Left kidney (tissue), 2 donors: Measurements from ENCODE around the gene GRM8. TPM values are rescaled to one million over a fixed set of nuclear protein-coding genes. Genes with fewer than 3 reads are reported as not detected.
A peak's percentile ranks its signal among the peaks of the same experiment; 100 is the strongest.
"Not testable (repeated sequence)": the region's sequence is repeated elsewhere in the genome, so short reads cannot be mapped to it uniquely, and the experiment has no call there.

ENCODE experiments used
- DNase-seq: peaks from one replicate; pipeline ENCODE4 v3.0.0-alpha.2; 2013
- polyA plus RNA-seq: library from polyadenylated mRNA; unstranded; fragments of 120-200 nt; gene quantifications from one replicate; pipeline ENCODE4 v1.2.1, GENCODE V29; 2013; ENCODE audit not compliant: insufficient read length

GRM8 gene
- polyA plus RNA-seq, 1 donor, result 10.4 TPM

DNA sequence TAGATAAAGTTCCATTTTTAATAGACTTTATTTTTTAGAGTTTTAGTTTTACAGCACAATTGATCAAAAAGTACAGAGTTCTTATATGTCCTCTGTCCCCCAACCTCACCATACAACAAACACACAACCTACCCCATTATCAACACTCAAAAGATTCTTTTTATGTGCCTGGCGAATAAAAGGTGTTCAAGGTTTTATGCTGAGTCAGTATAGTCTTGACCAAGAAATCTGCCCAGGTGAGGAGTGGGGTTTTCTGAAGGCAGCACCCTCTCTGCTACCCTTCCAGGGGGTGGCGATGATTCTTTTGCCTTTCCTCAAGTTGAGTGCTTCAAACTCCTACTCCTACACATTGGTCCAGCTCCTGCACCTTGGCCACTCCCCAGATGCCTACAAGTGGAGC is 222.9 kb downstream of the GRM8 start:
- no peak for DNase-seq

DNA sequence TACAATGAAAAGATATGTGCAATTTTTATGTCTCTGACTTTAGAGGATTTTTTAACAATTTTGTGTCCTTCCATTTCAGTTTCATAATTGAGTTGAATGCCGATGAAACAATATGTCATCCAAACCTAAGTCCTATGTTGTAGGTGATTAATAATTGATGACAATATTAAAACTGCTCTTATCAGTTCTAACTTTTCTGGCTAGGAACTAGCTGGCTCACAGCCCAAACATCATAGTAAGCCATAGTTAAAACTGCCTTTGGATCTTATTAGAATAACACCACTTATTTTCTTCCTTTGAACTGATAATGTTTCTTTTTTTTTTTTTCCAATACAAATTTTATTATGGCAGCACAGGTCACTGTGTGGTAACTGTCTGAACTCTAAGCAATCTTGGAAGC is 230.9 kb downstream of the GRM8 start:
- no peak for DNase-seq

DNA sequence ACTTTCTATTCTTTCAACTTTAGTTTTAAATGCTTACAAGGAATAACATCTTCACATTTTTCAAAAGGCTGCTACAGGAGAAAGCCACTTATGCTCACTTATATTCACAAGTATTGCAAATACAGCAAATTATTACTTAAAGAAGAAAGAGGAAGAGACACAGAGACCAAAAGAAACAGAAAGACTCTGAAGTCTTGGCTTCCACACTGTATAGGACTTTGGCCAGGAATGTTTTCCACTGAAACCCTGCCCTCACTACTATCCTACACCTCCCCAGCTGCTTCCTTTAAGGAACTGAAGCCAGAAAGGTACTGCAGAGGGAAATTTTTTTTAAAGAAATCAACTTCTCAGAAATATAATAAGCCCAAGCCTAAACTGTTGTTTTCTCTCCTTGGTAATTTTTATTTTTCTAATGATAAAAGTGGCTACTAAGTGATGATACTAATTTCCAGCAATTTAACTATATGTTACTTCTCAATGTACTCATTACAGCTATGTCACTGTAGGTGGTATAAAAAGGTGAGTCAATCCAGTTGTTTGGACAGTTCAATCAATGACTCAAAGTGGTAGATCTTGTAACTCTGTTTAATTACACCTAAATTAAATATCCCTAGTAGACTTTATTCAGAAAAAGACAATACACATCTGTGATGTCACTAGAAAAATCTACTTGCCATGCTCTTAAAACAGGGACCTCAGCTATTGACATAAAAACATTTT is 231.6 kb downstream of the GRM8 start:
- DNase-seq, result no peak

DNA sequence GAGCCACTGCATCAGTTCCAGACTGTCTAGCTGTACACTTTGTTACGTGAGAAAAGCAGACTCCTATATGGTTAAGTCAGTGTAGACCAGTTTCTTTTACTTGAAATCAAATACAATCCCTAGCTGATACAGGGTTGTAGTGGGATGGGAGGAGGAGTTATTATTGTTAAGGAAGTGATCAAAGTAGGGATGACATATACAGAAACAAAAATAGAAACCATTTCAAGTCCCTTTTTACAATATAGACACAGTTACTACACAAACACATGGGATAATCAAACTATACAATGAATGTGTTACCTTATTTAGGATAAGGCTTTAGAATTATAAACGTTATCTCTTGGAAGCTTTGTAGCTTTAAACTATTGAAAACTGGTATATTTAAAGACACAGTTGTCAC is 233.9 kb downstream of the GRM8 start:
- DNase-seq, result no peak

DNA sequence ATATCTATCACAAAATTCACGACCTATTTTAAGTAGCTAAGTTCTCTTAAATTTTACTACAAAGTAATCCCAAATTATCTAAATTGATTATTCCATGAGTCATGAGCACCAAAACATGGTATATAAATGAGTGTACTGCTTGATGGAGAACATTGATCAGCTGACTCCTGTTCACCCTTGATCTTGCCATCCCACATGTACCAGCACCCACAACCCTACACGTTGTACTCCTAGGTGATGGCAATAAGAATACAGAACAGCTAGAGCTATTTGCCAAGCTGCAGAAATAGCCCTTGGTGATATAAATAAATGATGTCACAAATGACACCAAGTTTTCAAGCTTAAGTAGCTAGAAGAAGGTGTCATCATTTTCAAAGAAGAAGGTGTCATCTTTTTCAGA is 235.5 kb downstream of the GRM8 start:
- no peak for DNase-seq

DNA sequence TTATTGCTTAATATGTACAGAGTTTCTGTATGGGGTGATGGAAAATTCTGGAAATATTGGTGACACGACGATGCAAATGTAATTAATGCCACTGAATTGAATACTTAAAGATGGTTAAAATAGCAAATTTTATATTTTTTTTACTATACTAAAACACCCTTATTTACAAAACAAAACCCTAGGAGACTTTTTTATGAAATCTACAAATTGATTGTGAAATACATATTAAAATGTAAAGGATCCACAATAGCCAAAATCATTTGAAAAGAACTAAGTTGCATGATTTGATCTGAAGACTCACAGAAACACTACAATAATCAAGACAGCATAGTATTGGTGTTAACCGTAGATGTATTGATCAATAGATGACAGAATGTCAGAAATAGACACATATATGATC is 252.0 kb downstream of the GRM8 start:
- no peak for DNase-seq

DNA sequence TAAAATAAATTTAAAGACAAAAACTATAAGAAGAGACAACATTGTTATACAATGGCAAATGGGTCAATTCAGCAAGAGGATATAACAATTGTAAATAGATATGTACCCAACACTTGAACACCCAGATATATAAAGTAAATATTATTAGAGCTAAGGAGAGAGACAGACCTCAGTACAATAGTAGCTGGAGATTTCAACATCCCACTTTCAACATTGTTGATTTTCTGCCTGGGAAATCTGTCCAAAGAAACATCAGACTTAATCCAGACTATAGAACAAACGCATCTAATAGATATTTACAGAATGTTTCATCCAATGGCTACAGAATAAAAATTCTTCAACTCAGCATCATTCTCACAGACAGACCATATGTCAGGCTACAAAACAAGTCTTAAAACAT is 256.1 kb downstream of the GRM8 start:
- no peak for DNase-seq

DNA sequence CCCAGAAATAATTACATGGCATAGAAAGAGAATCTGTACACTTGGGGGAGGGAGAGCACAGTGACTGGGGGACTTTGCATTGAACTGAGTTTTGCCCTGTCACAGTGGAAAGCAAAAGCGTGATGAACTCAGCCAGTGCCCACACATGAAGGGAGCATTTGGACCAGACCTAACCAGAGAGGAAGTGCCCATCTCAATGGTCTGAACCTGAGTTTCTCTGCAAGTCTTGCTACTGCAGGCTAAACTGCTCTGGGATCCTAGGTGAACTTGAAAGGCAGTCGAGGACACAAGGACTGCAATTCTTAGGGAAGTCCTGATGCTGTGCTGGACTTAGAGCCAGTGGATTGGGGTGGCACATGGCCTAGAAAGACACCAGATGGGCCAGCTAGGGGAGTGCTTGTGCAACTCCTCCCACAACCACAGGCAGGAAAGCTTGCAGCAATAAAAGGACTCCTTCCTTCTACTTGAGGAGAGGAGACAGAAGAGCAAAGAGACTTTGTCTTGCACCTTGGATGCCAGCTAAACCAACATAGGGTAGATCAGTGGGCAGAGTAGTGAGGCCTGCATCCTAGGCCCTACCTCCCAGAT is 259.0 kb downstream of the GRM8 start:
- no peak for DNase-seq

DNA sequence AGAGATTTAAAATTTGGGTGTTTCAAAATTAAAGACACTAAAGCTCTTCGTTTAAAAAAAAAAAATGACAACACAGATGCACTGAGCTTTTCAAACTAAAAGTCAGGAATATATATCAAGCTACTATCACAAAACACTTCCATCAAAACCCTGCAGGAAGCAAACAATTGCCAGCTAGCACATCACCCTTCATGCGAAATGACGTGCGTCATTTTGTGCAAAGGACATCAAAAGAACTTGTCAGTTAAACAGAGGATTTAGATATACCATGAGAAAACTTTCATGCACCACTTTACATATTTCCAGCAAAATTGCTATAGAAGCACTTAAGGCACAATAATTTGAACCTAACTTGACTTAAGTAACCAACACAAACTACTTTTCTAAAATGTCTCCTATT is 264.7 kb downstream of the GRM8 start:
- no peak for DNase-seq

DNA sequence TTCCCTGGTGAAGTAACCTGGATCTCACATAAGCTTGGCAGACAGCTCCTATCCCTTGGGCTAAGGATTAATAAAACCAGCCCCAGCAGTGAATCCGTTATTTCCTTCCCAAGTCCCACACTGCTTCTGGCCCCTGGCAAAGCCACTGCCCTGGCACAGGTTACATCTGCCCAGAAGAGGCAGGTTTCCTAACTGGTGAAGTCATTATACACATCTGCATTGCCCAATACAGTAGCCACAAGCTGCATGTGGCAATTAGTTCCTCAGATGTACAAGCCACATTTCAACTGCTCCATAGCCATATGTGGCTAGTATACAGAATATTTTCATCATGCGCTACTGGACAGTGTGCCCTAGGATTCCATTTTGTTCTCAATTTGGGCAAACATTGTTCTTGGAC is 273.0 kb downstream of the GRM8 start:
- DNase-seq, result no peak

DNA sequence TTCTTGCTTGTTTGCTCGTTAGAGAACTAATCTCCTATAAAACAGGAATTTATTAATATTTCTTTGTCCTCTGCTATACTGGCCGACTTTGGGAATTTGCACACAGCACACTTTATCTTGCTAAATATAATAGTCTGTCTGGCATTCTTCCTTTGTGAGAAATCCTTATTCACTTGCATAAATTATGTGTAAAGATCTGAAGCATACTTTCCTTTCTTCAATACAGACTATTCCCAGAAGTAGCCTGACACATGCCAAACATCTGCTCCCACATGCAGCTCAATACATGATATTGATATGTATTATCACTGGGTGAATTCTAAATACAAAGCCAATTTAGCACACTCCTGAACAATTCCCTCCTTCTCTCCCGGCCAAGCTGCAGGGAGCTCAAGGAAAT is 273.9 kb downstream of the GRM8 start:
- no peak for DNase-seq

DNA sequence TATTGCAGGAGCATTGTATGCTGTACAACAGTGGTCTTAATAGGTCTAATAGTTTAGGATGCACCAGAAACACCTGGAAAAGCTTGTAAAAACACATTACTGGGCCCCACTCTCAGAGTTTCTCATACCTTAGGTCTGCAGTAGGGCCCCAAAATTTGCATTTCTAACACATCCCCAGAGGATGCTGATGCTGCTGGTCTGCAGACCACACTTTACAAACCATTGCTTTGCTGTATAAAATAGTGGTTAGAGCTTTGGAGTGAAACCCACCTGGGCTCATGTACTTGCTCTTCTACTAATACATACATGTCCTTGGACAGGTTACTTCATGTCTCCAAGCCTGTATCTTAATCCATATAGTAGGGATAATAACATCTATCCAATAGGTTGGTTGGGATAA is 279.7 kb downstream of the GRM8 start:
- DNase-seq, result no peak

DNA sequence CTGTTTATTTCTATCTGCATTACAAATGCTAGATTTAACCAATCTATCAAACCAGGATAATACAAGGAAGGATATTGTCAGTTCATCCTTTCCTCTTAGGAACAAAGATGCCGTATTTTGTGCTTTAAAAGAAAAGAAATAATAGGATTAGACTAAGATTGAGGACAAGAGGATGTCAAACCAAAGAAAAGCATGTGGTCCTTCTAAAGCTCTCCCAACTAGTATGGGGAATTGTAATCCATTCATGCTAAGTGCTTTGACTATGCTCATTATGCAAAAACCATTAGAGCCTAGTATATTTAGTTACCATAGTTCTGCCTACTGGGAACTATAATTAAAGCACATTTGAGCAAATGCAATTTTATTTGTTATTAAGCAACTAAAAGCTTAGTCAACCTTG is 280.2 kb downstream of the GRM8 start:
- DNase-seq, result no peak

DNA sequence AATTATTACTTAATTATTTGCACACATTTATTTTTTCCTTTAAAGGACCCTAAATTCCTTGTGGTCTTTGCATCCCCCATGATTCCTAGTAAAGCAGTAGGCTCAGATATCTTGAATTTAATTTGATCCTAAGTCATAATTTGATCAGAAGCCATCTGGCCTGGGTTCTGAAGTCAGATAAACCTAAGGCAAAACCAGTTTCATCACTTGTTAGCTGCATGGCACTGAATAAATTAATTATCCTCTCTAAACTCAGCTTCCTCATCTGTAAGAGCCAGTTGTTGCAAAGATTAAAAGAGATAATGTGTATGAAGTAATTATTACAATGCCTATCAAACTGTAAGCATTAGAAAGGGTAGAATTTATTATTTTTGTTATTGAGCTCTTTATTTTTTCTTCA is 293.1 kb downstream of the GRM8 start:
- DNase-seq, result no peak

DNA sequence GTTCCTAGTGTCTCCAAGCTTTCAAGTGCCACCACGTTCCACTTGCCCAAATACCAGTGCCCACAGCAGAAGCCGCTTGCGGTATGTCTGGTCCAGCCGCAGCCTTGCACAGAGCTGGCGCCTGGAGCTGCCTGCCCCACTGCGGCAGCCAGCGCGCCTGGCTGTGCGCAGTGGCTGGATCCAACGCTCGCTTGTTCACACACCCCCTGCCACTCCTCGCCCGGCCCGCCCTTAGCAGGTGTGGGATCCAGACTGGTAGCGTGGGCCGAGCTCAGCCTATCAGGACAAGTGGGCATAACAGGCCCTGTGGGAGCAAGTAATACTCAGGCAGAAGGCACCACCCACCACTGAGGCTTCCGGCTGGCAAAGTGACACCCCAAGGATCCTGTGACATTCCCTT is 294.4 kb downstream of the GRM8 start:
- DNase-seq, result no peak

DNA sequence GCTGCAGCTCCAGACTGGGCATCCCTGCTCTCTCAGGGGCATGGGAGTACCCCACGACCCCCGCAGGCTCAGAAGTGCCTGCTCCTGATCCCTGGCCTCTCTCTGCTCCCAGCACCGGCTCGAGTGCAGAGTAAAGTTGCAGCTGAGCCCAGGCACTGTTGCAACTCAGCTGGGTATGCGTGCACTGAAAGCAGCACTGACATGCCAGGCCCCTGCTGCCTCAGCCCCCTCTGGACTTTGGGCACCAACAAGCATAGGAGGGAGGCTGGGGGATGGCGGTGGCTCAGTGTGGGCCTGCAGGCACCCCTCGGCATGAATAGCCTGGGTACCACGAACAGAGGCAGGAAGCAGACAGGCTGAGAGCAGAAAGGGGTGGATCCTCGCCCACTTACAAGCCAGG is 295.3 kb downstream of the GRM8 start:
- DNase-seq, result no peak

DNA sequence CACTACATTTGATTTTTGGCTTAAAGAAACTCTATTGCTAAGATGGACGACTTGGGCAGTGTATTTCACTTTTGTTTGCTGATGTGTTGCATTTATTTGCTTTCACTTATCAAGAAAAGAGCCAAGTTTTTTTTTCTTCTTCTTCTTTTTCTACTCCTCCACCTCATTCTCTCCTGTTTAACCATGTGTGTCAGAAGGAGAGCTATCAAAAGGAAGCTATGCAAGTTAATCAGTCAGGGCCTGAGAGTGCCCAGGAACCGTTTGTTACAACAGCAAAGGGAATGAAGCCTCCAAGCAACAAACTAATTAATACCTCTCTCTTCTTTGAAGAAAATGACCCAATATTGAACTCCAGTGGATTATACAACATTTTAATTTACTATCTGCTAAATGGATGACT is 299.3 kb downstream of the GRM8 start:
- no peak for DNase-seq

DNA sequence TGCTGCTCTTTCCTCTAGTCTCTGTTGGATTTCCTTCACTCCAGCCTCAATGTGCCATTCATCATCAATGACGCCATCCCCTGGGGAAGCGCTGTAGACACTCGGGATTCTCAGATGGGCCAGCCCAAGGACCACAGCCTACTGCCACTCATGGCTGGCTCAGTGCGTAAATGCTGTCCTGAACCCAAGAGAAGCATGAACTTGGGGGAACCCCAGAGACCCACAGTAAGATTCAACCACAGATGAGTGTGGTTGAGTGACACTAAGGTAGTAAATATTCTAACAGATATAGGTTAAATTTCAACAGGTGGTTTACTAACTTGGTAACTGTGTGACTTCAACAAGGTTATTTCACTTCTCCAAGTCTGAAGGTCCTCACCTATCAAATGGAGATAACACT is 304.1 kb downstream of the GRM8 start:
- no peak for DNase-seq

DNA sequence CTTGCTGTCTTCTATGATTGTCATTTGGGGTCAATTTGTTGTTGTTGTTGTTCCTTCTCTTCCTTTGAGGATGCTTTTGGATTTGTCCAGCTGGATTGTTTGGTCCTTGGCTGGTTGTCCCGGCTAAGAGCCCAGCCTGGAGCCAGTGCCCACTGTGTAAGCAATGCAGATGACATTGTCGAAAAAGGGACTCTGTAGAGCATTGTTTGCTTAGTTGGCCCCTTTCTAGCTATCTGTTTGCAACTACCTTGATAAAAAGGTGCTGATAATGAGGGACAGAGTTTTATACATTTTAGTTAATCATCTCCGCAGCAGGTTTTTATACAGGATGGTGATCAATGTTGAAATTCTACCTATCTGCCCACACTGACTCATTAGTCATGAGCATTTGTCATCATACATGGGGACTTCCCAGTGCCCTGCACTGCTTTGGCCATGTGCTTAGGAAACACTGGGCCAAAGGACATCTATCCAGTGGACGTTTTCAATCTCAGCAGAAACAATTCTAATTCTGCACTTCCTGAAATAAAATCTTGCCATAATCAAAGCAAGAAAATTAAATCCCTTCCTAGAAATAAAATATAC is 311.9 kb downstream of the GRM8 start:
- no peak for DNase-seq

DNA sequence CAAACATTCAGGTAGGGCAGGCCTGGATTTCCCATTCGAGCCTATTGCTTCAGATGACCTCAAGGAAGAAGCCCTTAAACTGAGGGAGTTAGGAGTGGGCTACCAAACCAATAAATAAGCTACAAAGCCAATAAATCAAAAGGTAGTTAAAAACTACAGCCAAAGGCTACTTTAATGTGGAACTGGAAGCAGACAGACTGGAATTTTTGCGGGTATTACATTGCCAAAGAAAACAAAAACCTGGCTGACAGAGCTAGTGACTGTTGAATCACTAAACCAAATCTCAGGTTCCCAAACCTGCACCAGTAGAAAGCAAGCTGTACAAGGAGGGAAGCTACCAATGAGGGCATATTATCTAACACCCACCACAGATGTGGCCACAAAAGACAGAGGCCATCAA is 315.6 kb downstream of the GRM8 start:
- DNase-seq, result peak; percentile 38

DNA sequence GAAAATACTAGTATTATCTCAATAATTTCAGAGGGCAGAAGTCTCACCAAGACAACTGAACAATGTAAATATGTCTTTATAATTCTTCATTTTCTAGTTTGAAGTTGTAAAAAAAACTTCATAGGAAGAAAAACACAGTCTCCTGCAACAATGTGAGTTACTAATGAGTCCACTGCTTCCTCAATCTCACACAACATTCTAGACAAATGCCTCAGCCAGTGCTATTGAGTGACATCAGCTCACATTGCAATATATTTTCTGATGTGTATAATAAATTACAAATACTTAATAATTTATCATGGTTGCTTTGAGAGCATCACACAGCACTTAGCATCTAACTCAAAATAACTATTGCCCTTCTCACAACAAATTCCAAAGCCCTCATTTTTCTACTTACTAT is 321.2 kb downstream of the GRM8 start:
- DNase-seq, result no peak

DNA sequence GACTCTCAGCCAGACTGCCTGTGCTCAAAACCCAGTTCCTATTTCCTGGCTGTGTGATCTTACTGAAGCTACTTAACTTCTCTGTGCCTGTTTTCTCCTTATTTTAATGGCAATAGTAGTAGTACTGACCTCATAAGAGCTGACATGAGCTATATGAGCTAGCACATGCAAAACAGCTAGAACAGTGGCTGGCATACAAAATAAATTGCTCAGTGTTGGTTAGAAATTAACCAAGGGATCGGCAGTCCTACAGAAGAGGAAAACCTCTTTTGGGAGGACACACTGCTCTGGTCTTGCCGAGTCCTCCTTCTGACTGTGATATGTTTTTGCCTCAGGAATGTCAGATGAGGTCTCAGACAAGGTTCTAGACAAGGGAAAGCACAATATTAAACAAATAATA is 322.6 kb downstream of the GRM8 start:
- DNase-seq, result no peak

DNA sequence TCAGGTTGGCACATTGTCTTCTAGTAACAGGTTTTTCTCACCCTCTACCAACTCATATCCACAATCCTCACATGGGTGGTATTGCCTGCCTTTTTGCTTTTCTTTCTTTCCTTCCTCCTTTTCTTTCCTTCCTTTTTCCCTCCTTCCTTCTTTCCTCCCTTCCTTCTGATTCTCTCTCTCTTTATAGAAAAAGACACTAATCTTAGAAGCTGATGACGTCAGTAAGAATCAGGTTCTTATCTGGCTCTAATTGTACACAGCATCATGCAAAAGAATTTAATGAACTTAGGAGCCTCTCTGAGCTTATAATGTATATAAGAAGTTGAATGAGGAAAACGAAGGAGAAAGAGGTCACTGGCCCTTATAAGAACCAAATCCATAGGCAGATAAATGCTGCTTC is 328.3 kb downstream of the GRM8 start:
- DNase-seq, result no peak

DNA sequence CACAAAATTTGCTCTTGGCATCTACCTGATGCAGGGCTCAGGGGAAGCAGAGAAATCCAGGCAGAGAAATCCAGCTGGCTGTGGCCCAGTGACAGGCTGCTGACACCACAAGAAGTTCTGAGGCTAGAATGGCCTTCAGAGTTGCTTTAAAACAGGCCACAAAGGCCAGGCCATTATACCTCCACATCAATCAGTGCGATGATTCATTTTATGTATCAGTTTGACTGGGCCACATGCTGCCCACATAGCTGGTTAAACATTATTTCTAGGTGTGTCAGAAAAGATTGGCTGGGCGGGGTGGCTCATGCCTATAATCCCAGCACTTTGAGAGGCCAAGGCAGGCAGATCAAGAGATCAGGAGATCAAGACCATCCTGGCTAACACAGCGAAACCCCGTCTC is 341.1 kb downstream of the GRM8 start:
- DNase-seq, result not testable (repeated sequence)
